Measurements from ENCODE around the gene FEM1A. TPM values are rescaled to one million over a fixed set of nuclear protein-coding genes. Genes with fewer than 3 reads are reported as not detected.

The FEM1A gene
- total and polyA plus RNA-seq, 10 of the 15 experiments (the other 5 are each of a cell fraction or from before 2014, with no cell fraction given): 0.27 to 17.4 (median 3.8) TPM

- POLR2A ChIA-PET: no interaction called here
- no peak for TF ChIP-seq YBX1 (IDR thresholded peaks at IDR 0.05)
- CTCF ChIA-PET: interaction anchor here (1.3 kb wide), 1 partner anchor 15 kb away, joined by 3 read pairs; no protein-coding TSS in a partner anchor
- H3K9me3 ChIP-seq (replicated peaks; ENCODE audit: control insufficient read depth, insufficient read depth, low read length): no peaks in the 10 kb centered on the region
- in situ Hi-C loops (cut with MboI): no loop called here
- H2AFZ ChIP-seq (ENCODE audit: control insufficient read depth, low read depth, low read length): no peak overlapping the region
- H3K79me2 ChIP-seq (ENCODE audit: control insufficient read depth, insufficient read depth, low read length): peaks cover 38% of the 10 kb centered on the region
- no peak for DNase-seq (ENCODE audit: low read depth, low spot score)
- peaks cover 22% of the 10 kb centered on the region for H3K4me1 ChIP-seq (ENCODE audit: control insufficient read depth, insufficient read depth, low read length)
- no peak overlapping the region for H3K27ac ChIP-seq (ENCODE audit: control insufficient read depth, insufficient read depth)
- no peak overlapping the region; the same call in 1 of the 2 replicates for H3K4me2 ChIP-seq (ENCODE audit: control insufficient read depth, insufficient read depth)
- intact Hi-C loops (cut with micrococcal nuclease; ENCODE audit: unreplicated experiment): no loop called here
- H3K4me3 ChIP-seq: no peak overlapping the region
- RAD21 ChIA-PET (ENCODE audit: unreplicated experiment): interaction anchor here (0.7 kb wide), 1 partner anchor 680 kb away, joined by 3 read pairs; no protein-coding TSS in a partner anchor
- H3K36me3 ChIP-seq (ENCODE audit: control insufficient read depth in 2 of 2, insufficient read depth in 2 of 2, low read length in 1 of 2): peaks cover 0 to 12% of the 10 kb centered on the region in 2 experiments; a peak in 3 of 4 replicates
- no peaks in the 10 kb centered on the region for H4K20me1 ChIP-seq (ENCODE audit: control insufficient read depth, insufficient read depth)
- H3K9ac ChIP-seq (ENCODE audit: control insufficient read depth, insufficient read depth, low read length): no peak overlapping the region
- ATAC-seq: no peak
- WGBS (ENCODE audit: insufficient coverage, insufficient replicate concordance, low lambda C conversion rate, missing lambda C conversion rate): 94% methylated on average over 9 of the region's 9 CpGs
- FAIRE-seq: no peak
- BruUV-seq (replicated peaks): no TSS peak
- H3K27me3 ChIP-seq (replicated peaks in 1 of 2; ENCODE audit: control insufficient read depth in 2 of 2, insufficient read depth in 2 of 2, low read length in 1 of 2): no peaks in the 10 kb centered on the region
- SMC1A ChIA-PET (ENCODE audit: uncharacterized antibody, unreplicated experiment): no interaction called here
Observed at GRCh38 chr19:4795400-4795799, 3.9 kb downstream of the FEM1A start.

GRCh38 chr19:4800591-4801081, 9.1 kb downstream of the FEM1A start:
- Histone ChIP-seq H3K36me3 (ENCODE audit: control insufficient read depth in 2 of 2, insufficient read depth in 2 of 2, low read length in 1 of 2) (peaks cover 0 to 6% of the 10 kb centered on the region in 2 experiments; a peak in 3 of 4 replicates), H3K4me2 (ENCODE audit: control insufficient read depth, insufficient read depth) (no peak overlapping the region), H3K4me1 (ENCODE audit: control insufficient read depth, insufficient read depth, low read length) (no peaks in the 10 kb centered on the region), H2AFZ (ENCODE audit: control insufficient read depth, low read depth, low read length) (no peak overlapping the region), H3K79me2 (ENCODE audit: control insufficient read depth, insufficient read depth, low read length) (no peaks in the 10 kb centered on the region), H3K9ac (ENCODE audit: control insufficient read depth, insufficient read depth, low read length) (no peak overlapping the region), H3K9me3 (replicated peaks; ENCODE audit: control insufficient read depth, insufficient read depth, low read length) (no peaks in the 10 kb centered on the region), H4K20me1 (ENCODE audit: control insufficient read depth, insufficient read depth) (no peaks in the 10 kb centered on the region), H3K27me3 (replicated peaks in 1 of 2; ENCODE audit: control insufficient read depth in 2 of 2, insufficient read depth in 2 of 2, low read length in 1 of 2) (no peaks in the 10 kb centered on the region), H3K27ac (ENCODE audit: control insufficient read depth, insufficient read depth) (no peak overlapping the region), H3K4me3 (no peak overlapping the region)
- SMC1A ChIA-PET (ENCODE audit: uncharacterized antibody, unreplicated experiment): interaction anchor here (0.6 to 1.2 kb wide), 4 partner anchors 10 to 76 kb away, joined by 3 to 5 read pairs (median 4); no protein-coding TSS in a partner anchor
- TF ChIP-seq ELK1 (IDR thresholded peaks at IDR 0.05; ENCODE audit: low read depth, low read length) (no peak), TBL1XR1 (IDR thresholded peaks at IDR 0.05; ENCODE audit: low read depth, low read length) (no peak), IRF4 (IDR thresholded peaks at IDR 0.05; ENCODE audit: low read depth, low read length) (no peak), BMI1 (IDR thresholded peaks at IDR 0.05; ENCODE audit: borderline replicate concordance) (no peak), POU2F2 (IDR thresholded peaks at IDR 0.05; ENCODE audit: borderline replicate concordance, low read depth, low read length) (no peak), FOXM1 (IDR thresholded peaks at IDR 0.05; ENCODE audit: low read depth, low read length) (no peak), ATF2 (IDR thresholded peaks at IDR 0.05; ENCODE audit: low read length) (no peak), MYB (IDR thresholded peaks at IDR 0.05; ENCODE audit: borderline replicate concordance, low read depth, low read length) (no peak)
- POLR2A ChIA-PET: no interaction called here
- FAIRE-seq: no peak
- in situ Hi-C loops (cut with MboI): no loop called here
- WGBS (ENCODE audit: insufficient coverage, insufficient replicate concordance, low lambda C conversion rate, missing lambda C conversion rate): 77% methylated on average over 23 of the region's 23 CpGs
- intact Hi-C loops (cut with micrococcal nuclease; ENCODE audit: unreplicated experiment): no loop called here
- no peak for ATAC-seq
- DNase-seq (ENCODE audit: low read depth, low spot score): no peak
- no TSS peak for BruUV-seq (replicated peaks)
- RAD21 ChIA-PET (ENCODE audit: unreplicated experiment): interaction anchor here (0.8 to 1.4 kb wide), 2 partner anchors 9 to 10 kb away, joined by 3 read pairs; partner anchors contain the start of gene FEM1A
- CTCF ChIA-PET: interaction anchor here (1.2 to 1.9 kb wide), 3 partner anchors 9 to 70 kb away, joined by 3 to 9 read pairs (median 7); partner anchors contain the start of gene FEM1A

Measured in GM12878 (cell line).